ENCODE measurements around the gene MVB12B.
"Not testable (repeated sequence)": the region's sequence is repeated elsewhere in the genome, so short reads cannot be mapped to it uniquely, and the experiment has no call there.

The MVB12B gene, protein sequence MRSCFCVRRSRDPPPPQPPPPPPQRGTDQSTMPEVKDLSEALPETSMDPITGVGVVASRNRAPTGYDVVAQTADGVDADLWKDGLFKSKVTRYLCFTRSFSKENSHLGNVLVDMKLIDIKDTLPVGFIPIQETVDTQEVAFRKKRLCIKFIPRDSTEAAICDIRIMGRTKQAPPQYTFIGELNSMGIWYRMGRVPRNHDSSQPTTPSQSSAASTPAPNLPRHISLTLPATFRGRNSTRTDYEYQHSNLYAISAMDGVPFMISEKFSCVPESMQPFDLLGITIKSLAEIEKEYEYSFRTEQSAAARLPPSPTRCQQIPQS

DNA sequence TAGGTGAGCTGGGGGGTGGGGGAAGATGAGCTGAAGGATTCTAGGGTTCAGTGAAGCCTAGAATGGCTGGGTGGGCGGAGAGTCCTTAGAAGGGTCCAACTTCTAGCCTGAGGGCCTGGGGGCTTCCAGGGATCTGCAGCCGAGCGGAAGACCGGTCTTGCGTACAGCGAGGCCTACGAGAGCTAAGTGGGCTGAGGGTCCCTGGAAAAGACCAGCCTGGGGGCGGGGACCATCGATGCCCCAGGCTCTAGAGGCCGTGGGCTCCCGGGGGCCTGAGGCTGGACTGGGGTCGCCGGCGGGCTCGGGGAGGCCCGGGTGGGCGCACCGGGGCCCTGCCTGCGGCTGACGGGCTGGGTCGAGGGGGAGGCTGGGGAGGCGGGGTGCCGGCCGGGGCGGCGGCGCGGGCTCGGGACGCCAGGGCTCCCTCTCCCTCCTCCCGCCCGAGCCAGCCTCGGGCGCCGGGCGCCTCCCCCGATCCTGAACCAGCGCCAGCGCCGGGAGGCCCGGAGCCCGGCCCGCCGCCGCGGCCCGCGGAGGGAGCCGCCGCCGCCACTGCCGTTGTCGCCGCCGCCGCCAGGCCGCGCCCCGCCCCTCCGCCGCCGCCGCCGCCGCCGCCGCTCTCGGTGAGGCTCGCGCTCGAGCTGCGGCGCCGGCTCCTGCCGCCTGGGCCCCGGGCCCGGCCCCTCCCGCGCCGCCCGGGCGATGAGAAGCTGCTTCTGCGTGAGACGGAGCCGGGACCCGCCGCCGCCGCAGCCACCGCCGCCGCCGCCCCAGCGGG, at the start of gene MVB12B:
Gene MVB12B (plus strand): TSS at position 602 of the 778 bp plus-strand sequence. CDS start 101 bp downstream, at position 703.
- Histone ChIP-seq H3K4me1 (peaks cover 42% of the 10 kb centered on the region), H3K4me2 (peak within 1 kb of the TSS; percentile 97), H3K4me3 (peak within 1 kb of the TSS; percentile 74), H3K27ac (peak within 1 kb of the TSS; percentile 82), H3K9me3 (peaks cover 19% of the 10 kb centered on the region), H3K27me3 (no peaks in the 10 kb centered on the region), H3K9ac (peak within 1 kb of the TSS; percentile 81), H4K20me1 (peaks cover 15% of the 10 kb centered on the region; the same call in 1 of the 2 replicates), H3K36me3 (no peaks in the 10 kb centered on the region)
- TF ChIP-seq Cebpa-rat (IDR thresholded peaks at IDR 0.05), result no peak

DNA sequence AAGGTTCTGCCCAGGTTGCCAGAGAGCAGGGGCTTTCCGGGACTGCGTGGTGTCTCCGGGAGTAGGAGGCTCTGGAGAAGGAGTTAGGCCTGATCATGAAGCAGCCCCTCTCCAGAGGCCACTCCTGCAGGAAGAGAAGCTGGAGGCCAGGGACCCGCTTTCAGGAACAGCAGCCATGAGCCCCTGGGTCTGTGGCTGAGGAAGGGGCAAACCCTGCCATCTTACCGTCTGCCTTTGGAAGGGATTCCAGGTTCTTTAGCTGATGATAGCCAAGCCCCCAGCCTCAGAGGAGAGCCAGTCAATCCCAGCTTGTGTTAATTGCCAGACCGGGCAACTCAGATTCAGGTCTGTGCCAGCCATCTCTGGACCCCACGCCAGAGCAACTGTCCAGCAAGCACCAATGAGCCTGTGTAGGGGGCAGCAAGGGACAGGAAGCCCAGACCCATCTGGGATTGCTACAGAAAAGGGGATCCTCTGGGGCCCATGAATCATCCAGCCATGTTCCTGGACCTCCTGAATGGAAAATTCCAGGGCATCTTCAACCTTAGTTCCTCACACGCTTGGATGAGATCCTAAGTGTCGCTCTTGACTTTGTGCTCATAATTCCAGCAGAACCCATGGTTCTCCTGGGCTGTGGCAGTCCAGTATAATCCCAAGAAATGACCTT, 42.7 kb upstream of the MVB12B start:
- H3K36me3 ChIP-seq, result no peaks in the 10 kb centered on the region
- H4K20me1 ChIP-seq, result no peaks in the 10 kb centered on the region
- no peak for TF ChIP-seq Cebpa-rat (IDR thresholded peaks at IDR 0.05)
- no peak overlapping the region for H3K4me3 ChIP-seq
- no peaks in the 10 kb centered on the region for H3K4me1 ChIP-seq
- H3K9me3 ChIP-seq, result no peaks in the 10 kb centered on the region
- no peaks in the 10 kb centered on the region for H3K27me3 ChIP-seq
- H3K9ac ChIP-seq, result no peak overlapping the region
- no peak overlapping the region for H3K4me2 ChIP-seq
- H3K27ac ChIP-seq, result no peak overlapping the region

DNA sequence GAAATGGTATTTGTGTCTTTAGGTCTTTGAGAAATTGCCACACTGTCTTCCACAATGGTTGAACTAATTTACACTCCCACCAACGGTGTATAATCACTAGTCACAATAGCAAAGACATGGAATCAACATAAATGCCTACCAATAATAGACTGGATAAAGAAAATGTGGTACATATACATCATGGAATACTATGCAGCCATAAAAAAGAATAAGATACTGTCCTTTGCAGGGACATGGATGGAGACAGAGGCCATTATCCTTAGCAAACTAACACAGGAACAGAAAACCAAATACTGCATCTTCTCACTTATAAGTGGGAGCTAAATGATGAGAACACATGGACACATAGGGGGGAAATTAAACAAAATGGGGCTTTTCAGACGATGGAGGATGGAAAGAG, 41.0 kb upstream of the MVB12B start:
- not testable (repeated sequence) for H3K27me3 ChIP-seq, H3K27ac ChIP-seq, H3K4me3 ChIP-seq, H4K20me1 ChIP-seq, H3K9me3 ChIP-seq, H3K9ac ChIP-seq, H3K4me2 ChIP-seq, H3K36me3 ChIP-seq, H3K4me1 ChIP-seq

DNA sequence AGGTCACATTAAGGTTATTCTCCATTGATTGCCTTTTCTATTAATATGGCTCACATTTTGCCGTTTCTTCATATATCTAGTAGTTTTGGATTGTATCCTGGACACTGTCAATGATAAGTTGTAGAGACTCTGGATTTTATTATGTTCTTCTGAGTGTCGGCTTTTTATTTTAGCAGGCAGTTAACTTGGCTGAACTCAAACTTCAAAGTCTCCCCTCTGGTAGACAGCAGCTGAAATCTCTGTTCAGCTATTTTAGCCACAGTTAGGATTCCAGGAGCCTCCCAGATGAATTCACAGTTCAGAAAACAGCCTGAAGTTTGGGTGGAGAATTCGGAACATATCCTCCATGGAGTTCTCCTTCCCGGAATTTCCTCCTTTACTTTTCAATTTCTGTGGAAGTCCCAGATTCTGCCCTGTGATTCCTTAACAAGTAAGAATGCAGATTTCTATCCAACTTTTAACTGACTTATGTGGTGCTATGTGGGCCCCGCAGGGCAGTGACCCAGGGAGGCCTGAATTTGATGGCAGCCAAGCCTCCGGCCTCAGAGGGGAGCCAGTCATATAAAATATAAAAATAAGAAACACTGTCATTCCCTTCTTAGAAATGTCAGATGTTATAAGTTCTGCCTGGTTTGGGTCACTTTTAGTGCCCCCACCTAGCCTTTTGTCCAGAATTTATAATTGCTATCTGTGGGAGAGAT, 39.3 kb upstream of the MVB12B start:
- Histone ChIP-seq H3K9me3 (no peaks in the 10 kb centered on the region), H3K27ac (no peak overlapping the region), H3K4me3 (no peak overlapping the region), H3K4me2 (no peak overlapping the region), H3K36me3 (no peaks in the 10 kb centered on the region), H3K9ac (no peak overlapping the region), H3K4me1 (no peaks in the 10 kb centered on the region), H3K27me3 (no peaks in the 10 kb centered on the region), H4K20me1 (no peaks in the 10 kb centered on the region)
- no peak for TF ChIP-seq Cebpa-rat (IDR thresholded peaks at IDR 0.05)

DNA sequence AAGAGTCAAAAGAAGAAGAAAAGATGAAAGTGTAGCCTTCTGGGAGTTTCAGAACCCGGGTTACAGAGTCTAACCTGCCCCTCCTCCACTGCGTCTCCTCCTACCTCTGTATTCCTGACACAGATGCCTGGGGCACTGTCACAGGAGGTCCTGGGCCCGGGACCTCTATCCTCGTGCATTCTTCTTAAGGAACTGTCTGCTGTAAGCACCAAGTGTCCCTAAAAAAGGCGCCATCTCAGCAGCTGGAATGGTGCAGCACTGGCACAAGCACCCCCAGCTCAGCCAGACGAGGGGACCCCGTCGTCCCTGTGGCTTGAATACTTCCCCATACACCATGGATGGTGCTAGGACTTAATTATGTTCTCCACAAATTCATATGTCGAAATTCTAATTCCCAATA, 35.8 kb upstream of the MVB12B start:
- Histone ChIP-seq H4K20me1 (no peaks in the 10 kb centered on the region), H3K27me3 (no peaks in the 10 kb centered on the region), H3K27ac (no peak overlapping the region), H3K9me3 (no peaks in the 10 kb centered on the region), H3K36me3 (no peaks in the 10 kb centered on the region), H3K4me1 (no peaks in the 10 kb centered on the region), H3K9ac (no peak overlapping the region), H3K4me3 (no peak overlapping the region), H3K4me2 (no peak overlapping the region)
- TF ChIP-seq Cebpa-rat (IDR thresholded peaks at IDR 0.05), result no peak

GRCh38 chr9:126291925-126292324, 34.7 kb upstream of the MVB12B start:
- no peaks in the 10 kb centered on the region for H3K36me3 ChIP-seq
- H3K27me3 ChIP-seq, result no peaks in the 10 kb centered on the region
- no peak overlapping the region for H3K27ac ChIP-seq
- no peak overlapping the region for H3K4me3 ChIP-seq
- no peak overlapping the region for H3K4me2 ChIP-seq
- H3K4me1 ChIP-seq, result no peaks in the 10 kb centered on the region
- H4K20me1 ChIP-seq, result no peaks in the 10 kb centered on the region
- no peak overlapping the region for H3K9ac ChIP-seq
- H3K9me3 ChIP-seq, result no peaks in the 10 kb centered on the region
- no peak for TF ChIP-seq Cebpa-rat (IDR thresholded peaks at IDR 0.05)

DNA sequence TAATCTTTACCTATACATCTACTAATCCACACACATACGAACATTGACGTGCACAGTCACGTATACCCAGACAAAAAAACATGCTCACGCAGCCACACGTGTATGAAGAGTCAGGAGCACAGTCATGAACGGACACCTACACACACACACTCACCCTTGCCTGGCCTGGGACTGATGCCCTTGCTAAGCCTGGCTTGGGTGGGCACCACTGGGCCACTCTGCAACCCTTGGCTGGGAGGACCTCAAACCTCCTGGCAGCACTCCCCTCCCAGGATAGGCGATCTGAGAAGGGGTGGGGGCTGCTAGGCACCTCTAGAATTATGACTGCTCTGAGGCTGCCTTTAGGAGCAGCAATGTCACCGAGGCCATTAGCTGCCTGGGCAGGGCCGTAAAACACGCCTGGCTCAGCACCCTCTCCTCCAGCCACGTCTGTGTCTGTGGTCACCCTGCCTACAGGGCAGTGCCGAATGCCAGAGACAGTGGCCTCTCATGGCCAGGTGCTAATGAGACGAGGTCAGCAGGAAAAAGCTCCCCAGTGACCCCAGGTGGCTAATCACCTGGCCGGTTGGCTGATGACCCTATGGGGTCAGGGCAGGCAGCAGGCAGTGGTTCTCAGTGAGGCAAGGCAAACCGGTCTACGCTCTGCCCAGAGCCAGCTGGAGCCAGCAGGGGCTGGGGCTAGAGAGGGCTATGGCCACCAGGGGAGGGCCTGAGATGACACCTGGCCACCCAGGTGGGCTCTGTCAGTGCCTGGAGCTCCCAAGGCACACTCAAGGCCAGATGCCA, 33.7 kb upstream of the MVB12B start:
- Histone ChIP-seq H3K9me3 (no peaks in the 10 kb centered on the region), H3K4me2 (no peak overlapping the region), H3K27ac (no peak overlapping the region), H3K27me3 (no peaks in the 10 kb centered on the region), H4K20me1 (no peaks in the 10 kb centered on the region), H3K4me1 (peaks cover 7% of the 10 kb centered on the region), H3K9ac (no peak overlapping the region), H3K36me3 (no peaks in the 10 kb centered on the region), H3K4me3 (no peak overlapping the region)
- TF ChIP-seq Cebpa-rat (IDR thresholded peaks at IDR 0.05), result no peak

DNA sequence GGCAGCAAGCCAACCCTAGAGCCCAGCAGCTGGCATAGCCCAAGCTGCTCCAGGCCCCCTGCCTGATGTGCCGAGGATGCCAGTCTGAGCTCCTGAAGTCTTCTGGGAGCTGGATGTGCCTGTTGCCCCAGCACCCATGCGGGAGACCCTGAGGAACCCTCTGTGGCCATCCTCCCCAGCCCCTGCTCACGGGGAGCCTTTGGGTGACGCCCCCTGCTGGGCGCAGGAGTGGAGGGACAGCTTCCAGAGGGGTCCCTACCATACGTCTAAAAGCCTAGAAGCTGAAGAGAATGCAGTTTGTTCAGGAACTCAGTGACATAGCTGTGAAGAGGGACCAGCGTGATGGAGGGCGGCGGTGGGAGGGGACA, 33.1 kb upstream of the MVB12B start:
- H3K4me1 ChIP-seq, result peaks cover 10% of the 10 kb centered on the region
- no peak for TF ChIP-seq Cebpa-rat (IDR thresholded peaks at IDR 0.05)
- no peak overlapping the region for H3K4me3 ChIP-seq
- H3K4me2 ChIP-seq, result no peak overlapping the region
- no peaks in the 10 kb centered on the region for H3K36me3 ChIP-seq
- H3K27ac ChIP-seq, result no peak overlapping the region
- H3K9ac ChIP-seq, result no peak overlapping the region
- no peaks in the 10 kb centered on the region for H3K9me3 ChIP-seq
- no peaks in the 10 kb centered on the region for H4K20me1 ChIP-seq
- H3K27me3 ChIP-seq, result no peaks in the 10 kb centered on the region

Measured in BLaER1 (cell line).